Measurements from ENCODE around the gene LGALS12. TPM values are rescaled to one million over a fixed set of nuclear protein-coding genes. Genes with fewer than 3 reads are reported as not detected.
"Not testable (repeated sequence)": the region's sequence is repeated elsewhere in the genome, so short reads cannot be mapped to it uniquely, and the experiment has no call there.

The LGALS12 gene
- total RNA-seq, 1 experiment from 2014 or later = not detected

DNA sequence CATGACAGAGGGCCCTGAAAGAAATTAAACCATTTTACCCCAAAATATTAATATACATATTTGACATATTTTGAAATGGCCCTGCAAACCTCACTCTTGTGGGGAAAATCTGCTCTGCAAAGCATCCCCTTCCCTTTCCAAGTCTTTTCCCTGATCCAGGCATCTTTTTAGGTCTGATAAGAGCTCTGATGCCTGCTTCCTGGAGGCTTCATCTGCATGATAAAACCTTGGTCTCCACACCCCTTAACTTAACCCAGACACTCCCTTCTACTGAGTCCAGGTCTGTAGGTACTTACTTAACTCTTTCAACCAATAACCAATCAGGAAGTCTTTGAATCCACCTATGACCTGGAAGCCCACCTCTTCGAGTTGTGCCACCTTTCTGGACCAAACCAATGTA, 1.8 kb upstream of the LGALS12 start:
- DNase-seq (ENCODE audit: extremely low read depth, low read depth) = no peak

DNA sequence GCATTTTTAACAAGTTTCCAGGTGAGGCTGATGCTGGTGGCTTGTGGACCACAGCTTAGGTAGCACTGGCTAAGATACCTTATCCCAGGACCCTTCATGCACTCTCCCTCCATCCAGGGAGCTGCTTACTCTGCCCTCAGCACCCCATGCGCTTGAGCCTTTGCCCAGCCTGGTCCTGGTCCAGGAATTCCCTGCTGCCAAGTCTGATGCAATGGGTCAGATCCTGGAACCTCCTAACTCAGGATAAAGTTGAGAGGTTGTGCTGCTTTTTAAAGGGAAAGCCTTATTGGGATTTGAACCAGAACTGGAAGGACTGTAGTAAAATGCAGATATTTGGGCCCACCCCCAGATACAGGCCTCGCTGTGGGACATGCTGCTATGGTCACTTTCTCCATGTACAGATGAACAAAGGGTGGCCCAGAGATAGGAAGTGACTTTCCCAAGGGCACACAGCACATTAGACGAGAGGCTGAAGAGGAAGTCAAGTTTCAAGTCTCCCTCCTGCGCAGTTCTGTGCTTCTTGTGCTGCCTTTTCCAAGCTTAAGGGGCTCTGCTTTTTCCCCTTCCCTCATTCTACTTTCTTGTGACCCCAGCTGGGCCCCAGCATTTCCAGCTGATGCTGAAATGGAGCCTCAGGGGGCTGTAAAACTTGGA, 824 bp upstream of the LGALS12 start:
- DNase-seq (ENCODE audit: extremely low read depth, low read depth) = no peak

DNA sequence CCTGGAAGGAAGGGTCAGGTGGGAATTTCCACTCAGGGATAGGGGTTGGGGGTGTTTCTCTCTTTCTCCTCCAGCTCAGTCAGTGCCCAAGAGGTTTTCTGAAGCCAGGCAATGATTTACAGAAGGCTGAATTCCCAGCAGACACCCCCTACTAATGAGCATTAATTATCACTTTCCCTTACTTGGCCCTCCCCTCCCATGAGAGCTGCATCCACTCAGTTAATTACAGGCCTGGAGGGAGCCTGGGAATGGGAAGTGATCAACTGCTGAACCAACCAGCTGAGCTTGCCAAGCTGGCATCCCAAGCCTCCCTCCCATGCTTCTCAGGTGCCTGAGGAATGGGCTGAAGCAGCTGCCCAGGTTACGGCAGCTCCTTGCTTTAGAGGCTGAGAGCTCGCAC, 992 bp downstream of the LGALS12 start:
- DNase-seq (ENCODE audit: extremely low read depth, low read depth) = no peak

DNA sequence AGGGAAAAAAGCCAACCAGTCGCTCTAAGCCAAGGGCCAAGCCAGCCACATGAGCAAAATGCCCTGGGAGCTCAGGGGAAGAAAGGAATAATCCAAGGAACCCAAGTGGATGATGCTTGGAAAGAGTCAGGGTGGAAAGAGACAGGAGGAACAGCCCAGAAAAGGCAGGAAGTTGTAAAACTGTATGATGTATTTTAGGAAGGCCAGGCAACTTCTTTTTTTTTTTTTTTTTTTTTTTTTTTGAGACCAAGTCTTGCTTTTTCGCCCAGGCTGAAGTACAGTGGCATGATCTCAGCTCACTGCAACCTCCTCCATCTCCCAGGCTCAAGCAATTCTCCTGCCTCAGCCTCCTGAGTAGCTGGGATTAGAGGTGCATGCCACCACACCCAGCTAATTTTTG, 1.6 kb downstream of the LGALS12 start:
- no peak for DNase-seq (ENCODE audit: extremely low read depth, low read depth)

DNA sequence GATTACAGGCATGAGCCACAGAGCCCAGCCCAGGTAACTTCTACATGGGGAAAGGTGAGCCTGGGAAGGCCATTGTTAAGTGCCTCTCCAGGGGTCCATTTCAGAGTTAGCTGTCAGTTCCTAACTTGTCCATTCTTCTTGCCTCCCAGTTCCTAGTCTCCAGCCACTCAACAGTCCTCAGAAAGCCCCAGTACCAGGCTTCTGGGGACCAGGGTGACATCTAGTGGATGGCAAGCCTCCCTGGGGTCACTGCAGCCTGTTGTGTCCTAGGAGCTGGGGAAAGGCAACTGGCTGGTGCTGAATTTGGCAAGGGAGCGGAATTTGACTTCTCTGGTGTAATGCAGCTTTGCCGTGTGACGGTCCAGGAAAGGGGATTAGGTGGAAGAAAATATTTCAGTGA, 2.1 kb downstream of the LGALS12 start:
- DNase-seq (ENCODE audit: extremely low read depth, low read depth) = peak; percentile 33

DNA sequence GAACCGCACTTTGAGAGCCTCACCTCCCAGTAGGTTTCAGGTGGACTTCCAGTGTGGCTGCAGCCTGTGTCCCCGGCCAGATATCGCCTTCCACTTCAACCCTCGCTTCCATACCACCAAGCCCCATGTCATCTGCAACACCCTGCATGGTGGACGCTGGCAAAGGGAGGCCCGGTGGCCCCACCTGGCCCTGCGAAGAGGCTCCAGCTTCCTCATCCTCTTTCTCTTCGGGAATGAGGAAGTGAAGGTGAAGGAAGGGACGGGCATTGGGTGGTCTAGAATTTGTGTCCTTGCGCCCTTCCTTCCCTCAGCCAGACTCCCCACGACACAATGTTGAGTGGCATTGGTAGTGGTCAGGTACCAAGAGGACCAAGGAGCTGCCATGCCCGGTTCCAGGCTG, 2.9 kb downstream of the LGALS12 start:
- no peak for DNase-seq (ENCODE audit: extremely low read depth, low read depth)

DNA sequence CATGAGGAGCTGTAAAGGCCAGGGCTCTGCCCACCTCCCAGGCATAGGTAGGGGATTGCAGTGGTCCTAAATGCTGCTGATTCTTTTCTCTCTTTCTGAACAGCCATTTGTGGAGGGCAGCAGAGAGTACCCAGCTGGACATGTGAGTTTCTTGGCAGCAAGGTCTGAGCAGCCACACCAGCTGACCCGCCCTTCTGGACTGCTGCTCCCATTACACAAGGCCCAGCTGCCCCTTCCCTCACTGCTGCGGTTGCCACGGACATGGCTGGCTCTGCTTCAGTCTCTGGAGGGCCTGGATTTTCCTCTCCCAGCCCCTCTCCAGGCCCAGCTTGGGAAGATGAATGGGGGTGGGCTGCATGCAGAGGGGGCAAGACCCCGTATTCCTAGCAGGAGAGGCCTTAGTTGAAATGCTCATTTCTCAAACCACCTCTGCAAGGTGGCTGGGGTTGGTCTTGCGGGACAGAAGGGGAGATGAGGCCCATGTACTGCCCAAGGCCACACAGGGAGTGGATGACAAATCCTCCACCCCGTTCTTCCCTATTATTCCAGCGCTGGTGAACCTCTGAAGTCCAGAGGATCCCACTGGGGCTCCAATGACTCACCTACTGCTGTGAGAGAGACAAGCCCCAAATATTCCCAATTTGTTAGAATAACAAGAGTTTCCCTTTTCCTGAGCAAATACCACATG, 4.6 kb downstream of the LGALS12 start:
- DNase-seq (ENCODE audit: extremely low read depth, low read depth) = no peak

DNA sequence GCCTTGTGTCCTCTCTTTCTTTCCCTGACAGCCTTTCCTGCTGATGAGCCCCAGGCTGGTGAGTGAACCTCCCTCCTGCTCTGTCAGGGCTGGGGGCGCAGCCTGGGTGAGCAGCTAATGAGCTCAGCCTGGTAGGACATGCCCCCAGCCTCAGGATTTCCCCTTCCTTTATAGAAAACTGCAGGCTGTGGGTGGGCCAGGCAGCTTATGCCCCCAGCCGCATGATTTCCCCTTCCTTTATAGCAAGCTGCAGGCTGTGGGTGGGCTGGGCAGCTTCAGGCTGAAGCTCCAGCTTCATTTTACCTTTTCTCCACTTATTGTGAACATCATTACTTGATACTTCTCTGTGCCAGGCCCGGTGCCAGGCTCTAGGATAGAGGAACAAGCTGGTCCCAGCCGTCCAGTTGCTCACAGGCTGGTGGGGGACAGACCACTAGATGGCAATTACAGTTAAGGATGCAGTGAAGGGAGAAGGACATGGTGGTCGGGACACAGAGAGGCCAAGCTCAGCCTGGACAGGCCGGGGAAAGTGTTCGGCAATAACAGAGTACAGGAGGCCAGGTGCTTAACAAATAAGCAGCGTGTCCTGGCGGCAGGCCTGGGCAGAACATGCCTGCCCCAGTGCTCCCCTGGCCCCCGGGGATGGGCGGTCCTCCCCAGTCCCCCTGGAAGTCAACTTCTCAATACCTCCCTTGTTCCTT, 5.3 kb downstream of the LGALS12 start:
- DNase-seq (ENCODE audit: extremely low read depth, low read depth) = no peak

DNA sequence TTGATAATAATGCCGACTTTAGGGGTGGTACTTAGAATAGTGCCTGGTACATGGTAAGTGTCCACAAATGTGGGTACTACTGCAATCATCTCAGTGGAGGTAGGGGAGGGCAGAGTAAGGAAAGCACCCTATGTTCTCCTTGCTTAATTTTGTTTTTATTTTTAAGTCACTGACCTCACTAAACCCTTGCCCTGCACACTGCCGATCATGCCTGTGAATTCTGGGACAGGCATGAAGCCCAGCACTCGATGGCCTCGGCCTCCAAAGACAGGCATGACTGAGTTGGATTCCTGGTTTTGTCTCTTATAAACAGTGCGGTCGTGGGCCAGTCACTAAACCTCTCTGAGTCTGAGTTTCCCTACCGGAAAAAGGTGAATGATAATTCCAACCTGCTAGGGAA, 6.9 kb downstream of the LGALS12 start:
- DNase-seq (ENCODE audit: extremely low read depth, low read depth) = no peak

DNA sequence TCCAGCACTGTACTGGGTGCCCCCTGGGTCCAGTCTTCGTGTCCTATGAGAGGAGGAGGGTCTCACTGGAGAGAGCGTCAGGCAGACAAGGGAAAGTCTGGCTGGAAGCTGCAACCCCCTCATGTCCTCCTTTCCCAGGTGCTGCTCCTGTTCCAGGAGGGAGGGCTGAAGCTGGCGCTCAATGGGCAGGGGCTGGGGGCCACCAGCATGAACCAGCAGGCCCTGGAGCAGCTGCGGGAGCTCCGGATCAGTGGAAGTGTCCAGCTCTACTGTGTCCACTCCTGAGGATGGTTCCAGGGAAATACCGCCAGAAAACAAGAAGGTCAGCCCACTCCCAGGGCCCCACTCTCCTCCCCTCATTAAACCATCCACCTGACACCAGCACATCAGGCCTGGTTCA, 10.2 kb downstream of the LGALS12 start:
- no peak for DNase-seq (ENCODE audit: extremely low read depth, low read depth)

DNA sequence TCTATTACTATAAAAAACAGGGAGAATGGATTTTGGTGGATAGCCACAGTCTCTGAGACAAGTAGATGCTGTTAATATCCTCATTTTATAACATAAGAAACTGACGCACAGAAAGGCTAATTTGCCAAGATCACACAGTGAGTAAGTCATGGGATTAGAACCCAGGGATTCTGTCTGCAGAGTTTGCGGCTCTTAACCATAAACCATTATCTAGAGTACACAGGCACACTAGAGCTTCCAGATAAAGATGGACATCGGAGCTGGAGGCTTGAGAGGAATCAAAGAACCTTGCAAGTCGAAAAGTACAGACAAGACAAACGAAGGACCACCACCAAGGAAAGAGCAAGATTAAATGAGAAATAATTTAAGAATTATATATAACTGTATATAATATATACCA, 11.3 kb downstream of the LGALS12 start:
- no peak for DNase-seq (ENCODE audit: extremely low read depth, low read depth)

DNA sequence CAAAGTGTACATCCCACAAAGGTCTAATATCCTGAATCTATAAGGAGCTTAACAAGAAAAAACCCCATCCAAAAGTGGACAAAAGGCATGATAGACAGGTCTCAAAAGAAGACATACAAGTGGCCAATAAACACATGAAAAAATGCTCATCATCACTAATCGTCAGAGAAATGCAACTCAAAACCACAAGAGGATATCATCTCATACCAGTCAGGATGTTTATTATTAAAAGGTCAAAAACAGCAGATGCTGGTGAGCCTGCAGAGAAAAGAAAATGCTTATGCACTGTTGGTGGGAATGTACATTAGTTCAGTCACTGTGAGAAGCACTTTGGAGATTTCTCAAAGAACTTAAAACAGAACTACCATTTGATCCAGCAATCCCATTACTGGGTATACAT, 12.7 kb downstream of the LGALS12 start:
- no peak for DNase-seq (ENCODE audit: extremely low read depth, low read depth)

DNA sequence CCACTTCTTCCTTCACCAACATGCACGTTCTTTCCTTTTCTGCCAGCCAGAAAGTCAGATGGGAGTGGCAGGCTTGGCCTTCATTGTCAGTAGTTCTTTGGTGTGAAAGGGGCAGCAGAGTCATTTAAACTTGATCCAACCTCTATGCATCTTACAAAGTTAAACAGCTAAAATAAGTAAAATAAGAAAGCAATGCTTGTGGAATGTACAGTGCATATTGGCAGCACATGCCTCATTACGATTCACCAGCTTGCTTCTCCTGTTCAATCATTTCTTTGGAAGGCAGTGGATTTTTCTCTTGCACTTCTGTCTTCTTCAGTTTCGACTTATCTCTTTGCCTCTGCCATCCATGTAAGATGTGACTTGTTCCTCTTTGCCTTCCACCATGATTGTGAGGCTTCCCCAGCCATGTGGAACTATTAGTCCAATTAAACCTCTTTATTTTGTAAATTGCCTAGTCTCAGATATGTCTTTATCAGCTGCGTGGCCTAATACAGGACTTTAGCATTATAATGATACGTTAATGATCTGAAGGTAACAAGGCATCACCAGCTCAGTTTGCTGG, 14.8 kb downstream of the LGALS12 start:
- no peak for DNase-seq (ENCODE audit: extremely low read depth, low read depth)

DNA sequence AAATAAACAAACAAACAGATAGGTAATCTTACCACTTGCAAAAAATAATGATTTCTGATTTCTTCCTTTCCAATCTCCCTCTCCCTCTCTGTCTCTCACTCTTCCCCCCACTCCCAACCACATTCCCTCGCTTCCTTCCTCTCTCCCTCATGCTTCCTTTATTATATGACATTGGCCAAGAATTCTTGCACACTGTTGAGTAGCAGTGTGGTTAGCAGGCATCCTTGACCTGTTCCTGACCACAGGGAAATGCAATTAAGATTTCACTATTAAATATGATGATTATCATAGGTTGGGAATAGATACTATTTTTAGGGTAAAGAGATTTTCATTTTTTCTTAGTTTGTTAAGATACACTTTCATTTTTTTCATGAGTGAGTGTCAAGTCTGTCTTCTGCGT, 16.0 kb downstream of the LGALS12 start:
- DNase-seq (ENCODE audit: extremely low read depth, low read depth) = no peak

DNA sequence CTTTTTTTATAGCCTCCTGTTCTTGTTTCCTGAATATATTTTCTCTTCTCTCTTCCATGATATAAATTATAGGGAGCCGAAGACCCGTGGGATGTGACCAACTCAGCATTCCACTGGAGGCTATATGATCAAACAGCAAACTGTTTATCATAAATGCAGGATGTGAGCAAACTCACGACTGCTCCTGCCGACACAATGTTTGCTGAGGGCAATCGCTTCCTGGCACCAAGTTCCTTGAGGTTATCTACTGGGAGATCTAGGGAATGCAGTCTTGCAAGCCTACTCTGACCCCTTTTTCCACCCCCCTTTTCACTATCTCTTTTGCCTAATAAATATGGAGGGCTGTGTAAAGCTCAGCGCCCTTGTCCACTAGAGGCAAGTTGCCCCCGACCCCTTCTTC, 17.3 kb downstream of the LGALS12 start:
- no peak for DNase-seq (ENCODE audit: extremely low read depth, low read depth)

DNA sequence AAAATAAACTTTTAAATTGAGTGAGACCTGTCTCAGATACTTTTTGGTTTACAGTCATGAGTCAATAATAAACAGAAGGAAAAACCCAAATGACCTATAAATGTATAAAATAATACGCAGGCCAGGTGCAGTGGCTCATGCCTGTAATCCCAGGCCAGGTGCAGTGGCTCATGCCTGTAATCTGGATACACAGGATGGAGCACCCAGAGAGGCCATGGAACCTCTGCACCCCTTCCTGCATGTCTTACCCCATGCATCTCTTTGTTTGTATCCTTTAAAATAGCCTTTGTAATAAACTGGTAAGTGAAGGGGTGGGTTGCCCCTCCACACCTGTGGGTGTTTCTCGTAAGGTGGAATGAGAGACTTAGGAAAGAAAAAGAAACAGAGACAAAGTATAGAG, 21.8 kb downstream of the LGALS12 start:
- no peak for DNase-seq (ENCODE audit: extremely low read depth, low read depth)

DNA sequence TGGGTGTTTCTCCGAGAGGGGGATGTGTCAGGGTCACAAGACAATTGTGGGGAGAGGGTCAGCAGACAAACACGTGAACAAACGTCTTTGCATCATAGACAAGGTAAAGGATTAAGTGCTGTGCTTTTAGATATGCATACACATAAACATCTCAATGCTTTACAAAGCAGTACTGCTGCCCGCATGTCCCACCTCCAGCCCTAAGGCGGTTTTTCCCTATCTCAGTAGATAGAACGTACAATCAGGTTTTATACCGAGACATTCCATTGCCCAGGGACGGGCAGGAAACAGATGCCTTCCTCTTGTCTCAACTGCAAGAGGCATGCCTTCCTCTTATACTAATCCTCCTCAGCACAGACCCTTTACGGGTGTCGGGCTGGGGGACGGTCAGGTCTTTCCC, 22.3 kb downstream of the LGALS12 start:
- DNase-seq (ENCODE audit: extremely low read depth, low read depth) = not testable (repeated sequence)

DNA sequence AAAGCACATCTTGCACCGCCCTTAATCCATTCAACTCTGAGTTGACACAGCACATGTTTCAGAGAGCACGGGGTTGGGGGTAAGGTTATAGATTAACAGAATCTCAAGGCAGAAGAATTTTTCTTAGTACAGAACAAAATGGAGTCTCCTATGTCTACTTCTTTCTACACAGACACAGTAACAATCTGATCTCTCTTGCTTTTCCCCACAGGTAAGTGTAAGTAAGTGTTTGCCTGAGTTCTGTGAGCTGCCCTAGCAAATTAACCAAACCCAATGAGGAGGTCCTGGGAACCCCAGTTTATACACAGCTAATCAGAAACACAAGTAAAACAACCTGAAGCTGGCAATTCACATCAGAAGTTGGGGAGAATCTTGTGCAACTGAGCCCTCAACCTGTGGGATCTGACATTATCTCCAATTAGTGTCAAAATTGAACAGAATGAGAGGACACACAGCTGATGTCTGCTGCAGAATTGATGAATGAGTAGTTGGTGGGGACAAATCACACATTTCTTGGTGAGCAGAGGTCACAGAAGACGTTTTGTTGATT, 22.9 kb downstream of the LGALS12 start:
- not testable (repeated sequence) for DNase-seq (ENCODE audit: extremely low read depth, low read depth)

DNA sequence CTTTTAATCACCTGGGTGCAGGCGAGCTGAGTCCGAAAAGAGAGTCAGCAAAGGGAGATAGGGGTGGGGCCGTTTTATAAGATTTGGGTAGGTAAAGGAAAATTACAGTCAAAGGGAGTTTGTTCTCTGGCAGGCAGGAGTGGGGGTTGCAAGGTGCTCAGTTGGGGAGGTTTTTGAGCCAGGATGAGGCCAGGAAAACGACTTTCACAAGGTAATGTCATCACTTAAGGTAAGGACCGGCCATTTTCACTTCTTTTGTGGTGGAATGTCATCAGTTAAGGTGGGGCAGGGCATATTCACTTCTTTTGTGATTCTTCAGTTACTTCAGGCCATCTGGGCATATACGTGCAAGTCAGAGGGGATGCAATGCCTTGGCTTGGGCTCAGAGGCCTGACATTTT, 23.5 kb downstream of the LGALS12 start:
- DNase-seq (ENCODE audit: extremely low read depth, low read depth) = not testable (repeated sequence)

DNA sequence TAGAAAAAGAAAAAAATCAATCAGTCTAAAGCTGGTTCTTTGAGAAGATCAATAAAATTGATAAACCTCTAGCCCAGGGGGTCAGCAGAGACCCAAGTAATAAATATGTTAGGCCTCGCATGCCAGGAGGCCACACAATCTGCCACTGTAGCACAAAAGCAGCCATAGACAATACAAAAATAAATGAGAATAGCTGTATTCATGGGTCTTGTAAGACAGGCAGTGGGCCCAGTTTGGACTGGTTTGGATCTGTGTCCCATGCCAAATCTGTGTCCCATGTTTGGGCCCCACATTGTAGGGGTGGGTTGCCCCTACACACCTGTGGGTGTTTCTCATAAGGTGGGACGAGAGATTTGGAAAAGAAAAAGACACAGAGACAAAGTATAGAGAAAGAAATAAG, 24.1 kb downstream of the LGALS12 start:
- DNase-seq (ENCODE audit: extremely low read depth, low read depth) = no peak

DNA sequence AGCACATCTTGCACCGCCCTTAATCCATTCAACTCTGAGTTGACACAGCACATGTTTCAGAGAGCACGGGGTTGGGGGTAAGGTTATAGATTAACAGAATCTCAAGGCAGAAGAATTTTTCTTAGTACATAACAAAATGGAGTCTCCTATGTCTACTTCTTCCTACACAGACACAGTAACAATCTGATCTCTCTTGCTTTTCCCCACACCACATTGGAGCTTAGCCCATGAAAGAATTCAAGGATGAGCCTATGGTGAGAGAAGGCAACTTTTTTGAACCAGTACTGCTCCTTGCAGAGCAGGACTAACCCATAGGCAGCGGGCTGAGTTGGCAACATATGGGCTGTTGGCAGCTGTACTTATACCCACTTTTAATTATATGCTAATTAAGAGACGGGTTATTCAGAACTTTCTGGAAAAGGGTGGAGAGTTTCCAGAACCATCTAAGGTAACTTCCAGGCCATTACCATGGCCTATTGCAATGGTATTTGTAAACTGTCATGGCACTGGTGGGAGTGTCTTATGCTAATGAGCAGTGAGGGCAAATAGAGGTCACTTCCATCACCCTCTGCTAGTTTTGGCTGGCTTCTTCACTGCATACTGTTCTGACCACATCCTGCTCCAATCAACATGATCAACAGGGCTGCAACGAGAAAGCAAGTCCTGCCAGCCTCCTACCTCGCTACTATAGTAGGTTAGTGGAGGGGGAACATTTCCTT, 25.3 kb downstream of the LGALS12 start:
- DNase-seq (ENCODE audit: extremely low read depth, low read depth) = not testable (repeated sequence)

Measured in NCI-H460 (cell line).